GM04503 (cell line): ENCODE data around the gene RHOBTB3.
"Not testable (repeated sequence)": the region's sequence is repeated elsewhere in the genome, so short reads cannot be mapped to it uniquely, and the experiment has no call there.

Experiments
- DNase-seq: peaks from one replicate; pipeline ENCODE4 v3.0.0-alpha.2; 2012; ENCODE audit warnings: low read depth

The RHOBTB3 gene

GRCh38 chr5:95821110-95822021, 90.2 kb downstream of the RHOBTB3 start:
- DNase-seq = no peak

- no peak for DNase-seq
These were observed 91.0 kb downstream of the RHOBTB3 start for GRCh38 chr5:95822043-95822541.

DNA sequence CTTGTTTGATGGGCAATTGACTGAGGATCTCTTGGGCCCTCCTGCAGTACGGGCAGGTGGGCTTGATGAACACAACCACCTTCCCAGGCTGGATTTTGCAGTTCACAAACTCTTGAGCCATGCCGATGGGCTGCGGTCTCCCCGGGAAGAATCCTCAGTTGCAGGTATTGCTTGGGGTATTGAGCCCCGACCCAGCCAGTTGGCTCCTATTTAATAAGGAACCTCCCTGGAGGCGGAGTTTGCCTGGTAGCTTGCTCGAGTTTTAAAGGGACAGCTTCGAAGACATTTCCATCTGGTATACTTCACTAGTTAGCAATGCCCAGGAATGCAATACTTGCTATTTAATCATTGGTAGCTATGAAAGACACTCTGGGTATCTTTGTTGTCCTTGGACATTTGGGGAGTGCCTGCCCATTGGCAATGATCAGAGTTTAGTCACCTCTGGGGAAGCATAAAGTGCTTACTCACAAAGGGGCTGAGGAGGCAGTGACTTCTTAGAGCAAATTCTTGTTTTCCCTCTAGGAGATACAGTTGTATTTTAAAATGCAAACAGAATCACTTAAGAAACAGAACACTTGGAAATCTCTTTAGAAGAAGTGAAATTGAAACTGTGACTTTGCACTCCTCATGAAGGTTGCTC, 91.5 kb downstream of the RHOBTB3 start, which contains the start of gene GLRX:
Gene GLRX (minus strand): TSS at position 185 of the 640 bp plus-strand sequence. CDS start 64 bp downstream, at position 121.
- DNase-seq = peak; percentile 97

DNA sequence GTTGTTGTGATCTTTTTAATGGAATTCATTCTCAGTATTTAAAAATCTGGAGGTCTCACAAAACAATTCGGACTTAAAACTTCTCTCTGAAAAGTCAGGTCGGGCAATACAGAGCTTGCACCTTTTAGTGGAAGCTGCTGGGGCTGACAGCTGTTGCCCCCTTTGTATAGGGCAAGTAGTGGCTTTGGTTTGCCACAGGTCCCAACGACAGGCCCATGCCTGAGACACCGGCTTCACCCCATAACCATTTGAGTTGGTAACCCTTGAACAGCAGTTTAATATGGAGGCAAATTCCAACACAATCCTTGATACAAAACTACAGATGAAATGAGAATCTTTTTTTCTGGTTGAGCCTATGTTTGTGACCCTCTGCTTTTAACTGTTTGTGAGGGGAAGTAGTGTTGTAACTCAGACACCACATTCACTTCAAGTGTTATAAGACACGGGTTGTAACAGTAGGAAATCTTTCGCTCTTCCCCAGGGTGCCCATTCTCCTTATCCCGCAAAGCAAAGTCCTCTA, 92.1 kb downstream of the RHOBTB3 start:
- DNase-seq = no peak

DNA sequence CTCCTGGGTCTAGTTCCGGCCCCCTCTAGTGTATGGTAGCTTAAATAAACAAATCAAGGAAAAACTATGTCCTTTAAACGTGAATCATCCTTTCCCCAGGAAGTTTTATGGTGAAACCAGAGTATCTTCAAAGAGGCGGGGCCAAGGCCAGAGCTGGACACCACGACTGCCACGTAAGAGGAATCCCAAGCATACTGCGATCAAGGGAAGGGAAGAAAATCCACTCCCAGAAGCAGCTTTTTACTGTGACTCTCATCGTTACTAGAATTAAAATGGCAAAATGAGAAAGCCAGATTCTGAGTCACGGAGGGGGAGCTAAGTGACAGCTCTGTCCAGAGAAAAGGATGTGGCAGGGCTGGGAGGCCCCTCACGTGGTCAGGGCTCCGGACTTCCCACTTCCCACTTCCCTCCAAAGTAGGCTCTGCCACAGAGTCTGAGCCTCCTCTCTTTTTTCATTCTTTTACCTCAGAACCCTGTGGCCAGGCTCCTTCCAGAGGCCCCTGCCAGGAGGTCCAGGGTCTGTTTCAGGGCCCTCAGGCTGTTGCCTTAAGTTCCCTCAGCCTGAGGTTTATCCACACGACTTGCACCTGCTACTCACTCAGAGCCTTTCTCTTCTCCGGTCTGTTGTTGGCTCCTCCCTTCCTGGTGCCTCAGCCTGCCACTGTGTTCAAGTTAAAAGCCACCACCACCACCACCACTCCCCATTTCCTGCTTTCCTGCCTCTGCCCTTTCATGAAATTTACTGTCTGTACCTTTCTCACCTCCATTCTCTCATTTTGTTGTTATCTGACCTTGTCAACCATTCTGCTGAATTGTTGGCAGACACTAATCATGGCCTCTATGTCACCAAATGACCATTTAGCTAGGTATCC, 92.8 kb downstream of the RHOBTB3 start:
- DNase-seq = peak; percentile 87

DNA sequence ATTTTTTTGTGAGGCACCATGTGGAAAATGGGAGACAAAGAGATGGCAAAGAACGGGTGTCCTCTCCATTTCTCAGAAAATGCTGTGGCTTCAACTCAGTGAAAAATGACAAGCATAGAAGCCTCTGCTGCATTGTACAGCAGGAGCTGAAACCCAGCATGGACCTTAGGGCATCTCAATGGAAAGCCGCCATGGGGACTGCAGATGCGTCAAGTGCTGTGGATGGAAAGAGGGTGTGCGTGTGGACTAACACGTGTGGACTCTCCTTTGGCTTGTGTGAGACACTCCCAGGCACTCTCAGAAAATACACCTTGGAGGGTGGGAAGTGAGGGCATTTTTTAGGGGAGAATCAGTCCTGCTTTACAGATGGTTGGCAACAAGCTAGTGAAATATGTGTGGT, 93.6 kb downstream of the RHOBTB3 start:
- DNase-seq = no peak

- no peak for DNase-seq
These were observed 94.4 kb downstream of the RHOBTB3 start for GRCh38 chr5:95825495-95825894.

GRCh38 chr5:95826949-95827891, 96.1 kb downstream of the RHOBTB3 start:
- no peak for DNase-seq

GRCh38 chr5:95827892-95828246, 96.7 kb downstream of the RHOBTB3 start:
- no peak for DNase-seq

GRCh38 chr5:95830226-95830625, 99.1 kb downstream of the RHOBTB3 start:
- no peak for DNase-seq

GRCh38 chr5:95832664-95833063, 101.5 kb downstream of the RHOBTB3 start:
- DNase-seq = no peak

DNA sequence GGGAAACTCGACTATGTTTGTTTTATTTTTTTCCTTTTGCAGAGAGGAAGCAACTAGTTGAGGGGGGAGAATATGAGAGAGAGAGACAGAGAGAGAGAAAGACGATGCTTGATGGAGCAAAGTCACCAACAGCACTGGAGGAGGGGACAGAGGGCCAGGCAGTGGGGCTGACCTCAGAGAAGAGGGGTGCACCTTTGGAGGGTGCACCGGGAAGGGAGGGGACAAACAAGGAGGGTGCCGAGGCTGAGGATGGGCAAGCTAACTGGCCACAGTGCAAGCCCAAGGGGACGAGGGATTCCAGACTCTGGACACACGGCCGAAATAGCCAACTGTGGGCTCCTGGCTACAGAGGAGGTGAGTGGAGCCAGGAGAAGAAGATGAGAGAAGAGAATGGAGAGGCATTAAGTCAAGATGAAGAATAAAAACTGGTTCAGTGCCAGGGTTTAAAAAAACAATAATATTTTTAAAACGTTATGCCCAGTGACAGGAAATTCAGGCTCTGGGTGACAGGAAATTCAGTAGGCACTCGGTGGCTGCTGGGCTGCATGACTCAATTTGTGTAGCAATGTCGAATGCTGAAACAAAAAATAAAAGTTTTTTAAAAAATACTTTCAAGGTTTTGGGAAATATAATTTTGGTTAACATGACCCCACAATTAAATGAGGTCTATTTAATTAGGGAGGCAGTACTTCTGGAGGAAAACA, 104.7 kb downstream of the RHOBTB3 start:
- DNase-seq = no peak

DNA sequence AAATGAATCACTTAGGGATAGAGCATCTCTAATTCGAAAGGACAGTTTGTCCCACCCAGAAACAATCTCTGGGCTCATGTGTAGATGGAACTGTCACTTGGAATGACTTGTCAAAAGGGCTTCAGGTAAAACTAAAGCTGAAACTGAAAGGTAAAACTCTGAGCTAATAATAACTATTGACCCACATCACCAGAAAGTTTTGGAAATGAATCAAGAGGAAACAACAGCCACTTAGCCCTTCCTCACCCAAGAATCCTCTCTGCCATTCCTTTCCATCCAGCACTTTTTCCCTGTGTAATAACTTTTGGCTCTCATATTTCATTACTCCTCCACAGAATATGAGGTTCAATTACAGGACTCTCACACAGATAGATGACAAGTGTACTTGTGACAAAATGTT, 105.4 kb downstream of the RHOBTB3 start:
- DNase-seq = no peak

DNA sequence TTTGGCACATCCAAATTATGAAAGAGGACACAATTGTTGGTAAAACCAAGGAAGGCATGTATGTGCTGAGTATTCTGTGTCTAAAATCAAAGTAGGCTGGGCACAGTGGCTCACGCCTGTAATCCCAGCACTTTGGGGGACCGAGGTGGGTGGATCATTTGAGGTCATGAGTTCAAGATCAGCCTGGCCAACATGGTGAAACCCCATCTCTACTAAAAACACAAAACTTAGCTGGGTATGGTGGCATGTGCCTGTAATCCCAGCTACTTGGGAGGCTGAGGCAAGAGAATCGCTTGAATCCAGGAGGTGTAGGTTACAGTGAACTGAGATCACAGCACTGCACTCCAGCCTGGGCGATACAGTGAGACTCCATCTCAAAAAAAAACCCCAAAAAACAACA, 105.8 kb downstream of the RHOBTB3 start:
- DNase-seq = not testable (repeated sequence)

- no peak for DNase-seq
These were observed 106.4 kb downstream of the RHOBTB3 start for GRCh38 chr5:95837492-95837891.

DNA sequence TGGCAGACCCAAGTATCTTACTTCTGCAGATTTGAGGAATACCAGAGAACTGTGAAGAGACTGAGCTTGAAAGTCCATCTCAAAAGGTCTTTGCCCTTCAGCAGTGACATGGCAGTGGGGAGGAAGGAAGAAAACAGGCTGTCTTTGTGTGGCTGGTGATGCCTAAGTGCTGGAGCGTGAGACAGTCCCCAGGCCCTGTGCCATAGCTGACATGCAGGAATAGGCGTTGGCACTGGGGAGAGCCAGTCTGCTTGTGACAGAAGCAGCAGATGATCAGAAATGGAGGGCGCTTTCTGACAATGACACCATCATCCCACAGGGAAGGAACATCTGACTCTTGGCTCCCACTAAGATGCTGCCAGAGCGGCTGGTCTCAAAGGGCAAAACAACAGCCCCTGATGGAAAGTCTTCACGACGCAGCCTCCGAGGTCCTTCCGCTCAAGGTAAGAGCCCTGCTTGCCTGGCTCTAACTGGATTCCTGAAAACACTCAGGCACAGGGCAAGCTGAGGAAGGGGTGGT, 106.9 kb downstream of the RHOBTB3 start:
- no peak for DNase-seq

DNA sequence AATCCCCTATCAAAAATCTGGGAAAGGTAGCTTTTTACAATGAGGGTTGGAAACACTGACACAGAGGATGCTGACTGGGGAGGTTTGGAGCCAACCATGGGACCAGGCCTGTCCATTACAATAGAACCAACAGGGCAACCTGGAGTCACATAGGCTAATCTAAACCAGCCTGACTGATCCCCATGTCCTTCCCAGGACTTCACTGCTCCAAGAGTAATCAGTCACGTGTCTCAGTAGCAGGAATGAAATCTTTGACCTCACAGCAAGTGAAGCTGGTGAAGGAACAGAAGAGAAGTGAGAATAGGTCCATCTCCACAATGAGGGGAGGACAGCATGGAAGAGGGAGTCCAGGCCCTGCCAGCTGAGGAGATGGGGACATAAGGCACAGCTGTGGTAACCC, 107.4 kb downstream of the RHOBTB3 start:
- DNase-seq = no peak

GRCh38 chr5:95839658-95840057, 108.5 kb downstream of the RHOBTB3 start:
- DNase-seq = no peak

GRCh38 chr5:95840956-95841705, 110.0 kb downstream of the RHOBTB3 start:
- DNase-seq = no peak
